Epithelial cell of proximal tubule (primary cell): ENCODE measurements around the gene KCNJ8. TPM values are rescaled to one million over a fixed set of nuclear protein-coding genes. Genes with fewer than 3 reads are reported as not detected.
"Not testable (repeated sequence)": the region's sequence is repeated elsewhere in the genome, so short reads cannot be mapped to it uniquely, and the experiment has no call there.

Experiments used
- DNase-seq: peaks from one replicate; pipeline ENCODE4 v3.0.0-alpha.2; 2011; ENCODE audit warnings: low read depth
- H3K4me3 ChIP-seq: 2 replicates; pipeline ENCODE4 v1.5.1; 2011; ENCODE audit warnings: low read depth, mild to moderate bottlenecking, low read length
- total RNA-seq: library from RNA; depleted of rRNA; stranded (reverse); fragments of >200 nt; gene quantifications from 2 replicates; pipeline ENCODE4 v1.2.3, GENCODE V29; 2015
- TF ChIP-seq, protein P1 (sequence below): conservative IDR thresholded peaks from 2 replicates; pipeline ENCODE4 v1.5.1; 2012; ENCODE audit warnings: low read depth, mild to moderate bottlenecking, low read length

KCNJ8 gene
- total RNA-seq, 1 donor from 2014 or later = 0.06 TPM

GRCh38 chr12:21797539-21797938, 23.0 kb upstream of the KCNJ8 start:
- no peak overlapping the region for H3K4me3 ChIP-seq
- no peak for DNase-seq
- TF ChIP-seq, protein P1, sequence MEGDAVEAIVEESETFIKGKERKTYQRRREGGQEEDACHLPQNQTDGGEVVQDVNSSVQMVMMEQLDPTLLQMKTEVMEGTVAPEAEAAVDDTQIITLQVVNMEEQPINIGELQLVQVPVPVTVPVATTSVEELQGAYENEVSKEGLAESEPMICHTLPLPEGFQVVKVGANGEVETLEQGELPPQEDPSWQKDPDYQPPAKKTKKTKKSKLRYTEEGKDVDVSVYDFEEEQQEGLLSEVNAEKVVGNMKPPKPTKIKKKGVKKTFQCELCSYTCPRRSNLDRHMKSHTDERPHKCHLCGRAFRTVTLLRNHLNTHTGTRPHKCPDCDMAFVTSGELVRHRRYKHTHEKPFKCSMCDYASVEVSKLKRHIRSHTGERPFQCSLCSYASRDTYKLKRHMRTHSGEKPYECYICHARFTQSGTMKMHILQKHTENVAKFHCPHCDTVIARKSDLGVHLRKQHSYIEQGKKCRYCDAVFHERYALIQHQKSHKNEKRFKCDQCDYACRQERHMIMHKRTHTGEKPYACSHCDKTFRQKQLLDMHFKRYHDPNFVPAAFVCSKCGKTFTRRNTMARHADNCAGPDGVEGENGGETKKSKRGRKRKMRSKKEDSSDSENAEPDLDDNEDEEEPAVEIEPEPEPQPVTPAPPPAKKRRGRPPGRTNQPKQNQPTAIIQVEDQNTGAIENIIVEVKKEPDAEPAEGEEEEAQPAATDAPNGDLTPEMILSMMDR = no peak

DNA sequence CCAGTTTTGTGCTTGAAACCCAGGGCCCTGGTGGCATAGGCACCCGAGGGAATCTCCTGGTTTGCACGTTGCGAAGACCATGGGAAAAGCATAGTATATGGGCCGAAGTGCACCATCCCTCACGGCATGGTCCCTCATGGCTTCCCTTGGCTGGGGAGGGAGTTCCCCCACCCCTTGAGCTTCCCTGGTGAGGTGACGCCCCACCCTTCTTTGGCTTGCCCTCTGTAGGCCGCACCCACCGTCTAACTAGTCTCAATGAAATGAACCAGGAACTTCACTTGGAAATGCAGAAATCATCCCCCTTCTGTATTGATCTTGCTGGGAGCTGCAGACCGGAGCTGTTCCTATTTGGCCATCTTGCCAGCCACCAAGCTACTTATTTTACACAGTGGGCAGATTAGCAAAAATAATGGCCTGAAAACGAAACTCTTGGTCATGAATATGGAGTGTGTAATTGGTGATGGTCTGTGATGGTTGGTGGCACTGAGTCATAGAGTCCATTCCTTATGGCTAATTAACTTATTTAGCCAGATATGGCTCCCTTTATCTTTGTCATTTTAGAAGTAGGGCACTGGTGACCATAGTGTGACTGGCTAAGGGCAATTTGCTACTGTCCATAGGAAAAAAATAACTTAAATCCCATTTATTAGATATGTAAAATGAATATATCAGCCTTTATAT, 21.3 kb upstream of the KCNJ8 start:
- TF ChIP-seq, protein P1 = no peak

GRCh38 chr12:21794807-21795595, 20.5 kb upstream of the KCNJ8 start:
- DNase-seq, H3K4me3 ChIP-seq: not testable (repeated sequence)

More for the DNA sequence above, 21.3 kb upstream of the KCNJ8 start:
- no peak for DNase-seq
- H3K4me3 ChIP-seq = no peak overlapping the region

DNA sequence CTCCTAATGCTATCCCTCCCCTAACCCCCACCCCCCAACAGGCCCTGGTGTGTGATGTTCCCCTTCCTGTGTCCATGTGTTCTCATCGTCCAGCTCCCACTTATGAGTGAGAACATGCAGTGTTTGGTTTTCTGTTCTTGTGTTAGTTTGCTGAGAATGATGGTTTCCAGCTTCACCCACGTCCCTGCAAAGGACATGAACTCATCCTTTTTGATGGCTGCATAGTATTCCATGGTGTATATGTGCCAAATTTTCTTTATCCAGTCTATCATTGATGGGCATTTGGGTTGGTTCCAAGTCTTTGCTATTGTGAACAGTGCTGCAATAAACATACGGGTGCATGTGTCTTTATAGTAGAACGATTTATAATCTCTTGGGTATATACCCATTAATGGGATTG, 15.2 kb upstream of the KCNJ8 start:
- DNase-seq = not testable (repeated sequence)

GRCh38 chr12:21788089-21788983, 13.8 kb upstream of the KCNJ8 start:
- no peak overlapping the region for H3K4me3 ChIP-seq
- TF ChIP-seq, protein P1 = no peak
- DNase-seq = no peak

More for the DNA sequence above, 15.2 kb upstream of the KCNJ8 start:
- not testable (repeated sequence) for H3K4me3 ChIP-seq

GRCh38 chr12:21786041-21786531, 11.6 kb upstream of the KCNJ8 start:
- TF ChIP-seq, protein P1 = no peak

GRCh38 chr12:21782723-21783122, 8.2 kb upstream of the KCNJ8 start:
- not testable (repeated sequence) for H3K4me3 ChIP-seq, DNase-seq

More at GRCh38 chr12:21786041-21786531, 11.6 kb upstream of the KCNJ8 start:
- no peak overlapping the region for H3K4me3 ChIP-seq
- no peak for DNase-seq

DNA sequence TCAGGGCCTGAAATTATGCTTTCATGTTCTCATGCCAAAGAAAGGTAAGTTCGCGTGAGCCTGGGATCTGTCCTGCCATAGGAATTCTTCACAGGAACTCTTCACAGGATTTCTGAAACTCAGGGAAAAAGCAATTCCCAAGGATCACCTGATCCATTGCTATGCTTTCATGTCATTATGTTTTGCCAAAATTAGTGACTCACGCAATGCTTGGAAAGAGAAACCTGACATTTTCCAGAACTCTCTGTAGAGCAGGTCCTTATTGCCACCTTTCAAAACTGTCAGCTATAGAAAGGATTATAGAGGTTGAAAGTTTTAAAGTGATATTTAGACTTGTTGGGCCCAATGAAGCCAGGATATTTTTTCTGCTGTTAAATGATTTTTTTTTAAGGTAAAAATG, 6.3 kb upstream of the KCNJ8 start:
- no peak for DNase-seq
- TF ChIP-seq, protein P1 = no peak
- H3K4me3 ChIP-seq = no peak overlapping the region
